T-helper 2 cell treated with Interferon-gamma antibody and Interleukin-4, amounts not matched to agents 100 ng/mL and 5 ng/mL, for 36 hours (primary cell): Measurements from ENCODE around the gene FBXO21. TPM values are rescaled to one million over a fixed set of nuclear protein-coding genes. Genes with fewer than 3 reads are reported as not detected.
"Not testable (repeated sequence)": the region's sequence is repeated elsewhere in the genome, so short reads cannot be mapped to it uniquely, and the experiment has no call there.

ENCODE experiments used
- intact Hi-C: fragments of 100-400 bp; cut with micrococcal nuclease; formaldehyde crosslinking; loops from one replicate; pipeline ENCODE4 v1.15.1; 2023
- total RNA-seq: library from RNA; stranded (reverse); gene quantifications from 2 replicates; pipeline ENCODE4 v1.2.3, GENCODE V29; 2022

FBXO21 gene, protein sequence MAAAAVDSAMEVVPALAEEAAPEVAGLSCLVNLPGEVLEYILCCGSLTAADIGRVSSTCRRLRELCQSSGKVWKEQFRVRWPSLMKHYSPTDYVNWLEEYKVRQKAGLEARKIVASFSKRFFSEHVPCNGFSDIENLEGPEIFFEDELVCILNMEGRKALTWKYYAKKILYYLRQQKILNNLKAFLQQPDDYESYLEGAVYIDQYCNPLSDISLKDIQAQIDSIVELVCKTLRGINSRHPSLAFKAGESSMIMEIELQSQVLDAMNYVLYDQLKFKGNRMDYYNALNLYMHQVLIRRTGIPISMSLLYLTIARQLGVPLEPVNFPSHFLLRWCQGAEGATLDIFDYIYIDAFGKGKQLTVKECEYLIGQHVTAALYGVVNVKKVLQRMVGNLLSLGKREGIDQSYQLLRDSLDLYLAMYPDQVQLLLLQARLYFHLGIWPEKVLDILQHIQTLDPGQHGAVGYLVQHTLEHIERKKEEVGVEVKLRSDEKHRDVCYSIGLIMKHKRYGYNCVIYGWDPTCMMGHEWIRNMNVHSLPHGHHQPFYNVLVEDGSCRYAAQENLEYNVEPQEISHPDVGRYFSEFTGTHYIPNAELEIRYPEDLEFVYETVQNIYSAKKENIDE
- 25.6 TPM in 2 replicates for total RNA-seq

DNA sequence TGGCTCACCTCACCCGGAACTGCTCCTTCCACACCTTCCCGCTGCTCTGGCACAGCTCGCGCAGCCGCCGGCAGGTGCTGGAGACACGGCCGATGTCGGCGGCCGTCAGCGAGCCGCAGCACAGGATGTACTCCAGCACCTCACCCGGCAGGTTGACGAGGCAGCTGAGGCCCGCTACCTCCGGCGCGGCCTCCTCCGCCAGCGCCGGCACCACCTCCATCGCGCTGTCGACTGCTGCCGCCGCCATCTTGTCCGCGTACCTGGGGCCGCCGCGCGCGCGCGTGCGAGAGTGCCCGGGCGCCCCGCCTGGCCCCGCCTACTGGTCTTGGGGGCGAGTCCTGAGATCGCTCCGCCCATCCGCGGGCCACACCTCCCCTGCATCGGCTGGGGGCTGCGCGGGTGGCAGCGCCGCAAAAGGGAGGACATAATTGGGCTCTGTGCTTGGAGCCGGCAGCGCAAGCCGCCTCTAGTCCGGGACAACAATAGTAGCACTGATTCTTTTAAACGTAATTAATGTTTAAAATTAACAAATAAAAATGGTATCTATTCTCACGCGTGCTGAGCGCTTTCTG lies at the start of gene FBXO21:
Gene FBXO21, minus strand, starts transcription at position 261 of the 572 bp plus-strand sequence. Its CDS starts 14 bp downstream, at position 247.
- intact Hi-C loops, result loop anchor here (1.0 to 10.0 kb wide), 4 partner anchors 91 to 1185 kb away; partner anchors contain the start of genes RNFT2, SPRING1, SUDS3 and TAOK3

DNA sequence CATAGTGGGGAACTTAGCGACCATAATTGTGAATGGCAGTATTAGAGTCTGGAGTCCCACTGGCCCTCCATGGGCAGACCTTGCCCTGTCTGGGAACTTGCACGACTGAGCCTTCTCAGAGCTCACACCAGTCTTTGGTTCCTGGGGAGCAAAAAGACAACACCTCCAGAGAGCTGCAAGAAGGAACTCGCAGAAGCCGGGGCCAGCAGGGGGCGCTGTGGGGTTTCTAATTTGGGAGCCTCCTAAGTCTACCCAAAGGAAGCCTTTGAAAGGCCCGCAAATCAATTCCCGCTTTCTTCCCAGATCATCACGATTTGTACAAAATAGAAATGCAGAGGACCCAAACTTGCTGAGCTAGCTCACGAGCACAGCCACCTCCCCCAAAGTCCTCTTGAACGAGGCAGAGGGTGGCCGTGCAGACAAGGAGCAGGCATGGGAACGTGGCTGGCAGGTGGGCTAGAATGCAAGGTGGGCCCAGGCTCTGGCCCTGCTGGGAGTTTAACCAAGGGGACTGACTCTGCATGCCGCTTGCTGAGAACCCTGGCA lies 46.3 kb upstream of the FBXO21 start:
- intact Hi-C loops, result loop anchor here (2.0 kb wide), 1 partner anchor 350 kb away; no protein-coding TSS in a partner anchor

DNA sequence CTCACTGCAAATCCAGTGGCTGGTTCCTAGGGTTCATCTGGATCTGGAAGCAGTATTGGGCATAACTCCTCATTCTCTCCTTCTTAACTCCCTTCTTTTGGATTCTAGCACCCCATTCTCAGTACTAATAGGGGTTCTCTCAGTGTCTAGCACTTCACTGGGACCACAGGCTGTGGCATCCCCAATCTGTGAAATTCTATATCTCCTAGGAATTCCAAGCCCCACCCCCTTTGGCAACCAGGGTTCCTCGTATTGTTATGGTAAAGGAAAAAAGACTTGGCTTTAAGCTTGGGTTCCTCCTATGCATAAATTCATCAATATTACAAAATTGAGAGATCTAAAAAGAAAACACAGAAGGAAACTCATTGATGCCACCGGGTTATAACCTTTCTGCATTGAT lies 45.0 kb upstream of the FBXO21 start:
- intact Hi-C loops, result no loop called here

DNA sequence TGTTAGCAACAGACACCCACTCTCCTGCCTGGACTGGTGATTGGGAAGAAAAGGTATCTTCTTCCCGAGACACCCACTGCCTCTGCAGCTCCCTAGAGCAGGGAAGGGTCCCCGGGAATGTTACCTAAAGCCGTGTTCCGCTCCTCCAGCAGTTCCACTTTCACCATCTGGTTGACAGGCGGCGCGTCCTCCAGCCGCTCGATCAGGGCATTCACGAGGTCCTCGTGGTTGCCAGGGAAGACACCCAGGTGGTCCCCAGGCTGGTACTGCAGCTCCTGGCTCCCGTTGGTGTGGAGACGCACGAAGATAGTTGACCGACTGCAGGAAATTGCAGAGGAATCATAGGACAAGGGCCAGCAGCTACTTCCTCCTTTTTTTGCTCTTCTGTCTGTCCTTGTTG lies 44.2 kb upstream of the FBXO21 start:
- intact Hi-C loops, result no loop called here

DNA sequence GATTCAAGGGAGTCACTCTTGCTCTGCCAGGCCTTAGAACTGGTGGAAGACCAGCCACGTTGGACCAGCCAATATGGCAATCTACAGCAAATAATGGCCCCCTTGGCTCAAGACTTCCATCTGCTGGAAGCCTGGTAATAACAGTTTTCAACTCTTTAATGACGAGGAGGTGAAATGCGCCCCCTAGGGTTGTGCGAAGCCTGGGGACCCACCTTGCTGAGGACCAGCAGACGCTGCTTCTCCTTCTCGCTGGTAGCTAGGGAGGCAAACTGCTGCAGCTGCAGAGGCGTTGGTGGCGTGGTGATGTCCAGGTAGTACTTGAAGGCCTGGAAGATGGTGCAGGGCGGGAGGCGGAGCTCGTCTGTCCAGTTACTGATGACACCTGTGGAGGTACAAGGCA lies 41.5 kb upstream of the FBXO21 start:
- intact Hi-C loops, result no loop called here

DNA sequence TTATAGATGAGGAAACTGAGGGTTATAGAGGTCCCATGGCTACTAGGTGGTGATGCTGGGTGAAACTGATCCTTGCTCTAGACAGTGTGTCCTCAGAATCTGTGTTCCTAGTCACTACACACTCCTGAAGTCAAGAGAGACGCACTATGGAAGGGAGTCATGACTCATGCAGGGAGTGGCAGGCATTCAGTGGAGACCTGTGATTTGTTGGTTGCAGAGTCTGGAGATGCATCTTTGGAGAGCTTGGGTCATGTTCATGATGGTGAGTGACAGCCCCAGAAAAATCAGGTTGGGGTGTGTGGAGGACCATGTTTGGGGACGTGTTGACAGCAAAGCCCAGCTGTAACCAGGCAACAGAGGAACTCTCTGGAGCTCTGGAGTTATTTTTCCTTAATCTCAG lies 38.0 kb upstream of the FBXO21 start:
- intact Hi-C loops, result no loop called here

DNA sequence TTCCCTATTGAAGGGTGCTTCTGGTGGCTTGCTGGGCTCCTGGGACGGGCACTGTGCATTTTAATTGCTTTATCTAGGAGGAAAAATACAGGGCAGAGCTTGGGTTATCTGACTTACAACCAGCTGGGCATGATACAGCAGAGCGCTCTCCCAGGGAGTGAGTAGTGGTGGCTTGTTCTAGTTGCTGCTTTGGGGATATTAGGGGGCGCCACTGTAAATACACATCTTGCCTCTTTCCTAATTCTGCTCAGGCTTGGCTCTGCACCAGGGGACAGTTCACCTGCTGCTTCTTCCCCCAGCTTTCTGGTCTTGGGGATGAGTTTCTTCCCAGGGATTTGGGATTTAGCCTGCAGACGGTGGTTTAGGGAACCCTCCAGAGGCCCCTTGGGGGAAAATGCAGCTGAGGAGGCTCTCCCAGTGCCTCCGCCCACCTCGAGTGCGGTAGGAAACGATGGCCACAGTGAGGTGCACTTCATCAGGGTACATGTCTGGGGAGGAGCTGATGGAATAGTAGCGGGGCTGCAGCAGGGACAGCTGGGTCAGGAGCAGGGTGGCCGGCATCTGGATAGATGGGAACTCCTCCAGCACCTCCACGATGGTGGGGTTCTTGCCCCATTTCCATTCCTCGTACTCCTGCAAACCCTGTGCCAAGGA lies 36.9 kb upstream of the FBXO21 start:
- intact Hi-C loops, result no loop called here

DNA sequence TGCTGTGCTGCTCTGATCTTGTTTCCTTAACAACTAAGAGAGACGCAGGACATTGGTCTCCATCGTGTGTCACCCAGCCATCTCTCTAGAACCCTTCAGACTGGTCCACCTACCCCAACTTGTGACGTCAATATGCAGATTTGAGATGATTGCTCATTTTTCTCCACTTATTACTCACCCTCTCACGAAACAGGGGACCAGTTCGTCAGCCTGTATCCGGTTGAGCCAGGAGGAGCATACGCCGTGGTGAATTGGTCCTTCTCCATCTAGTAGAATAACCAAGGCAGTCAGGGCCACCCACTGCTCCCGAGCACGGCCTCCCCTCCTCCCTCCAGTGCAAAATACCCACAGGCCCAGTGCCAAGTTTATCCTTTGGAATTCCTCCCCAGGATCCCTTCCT lies 36.2 kb upstream of the FBXO21 start:
- intact Hi-C loops, result no loop called here

DNA sequence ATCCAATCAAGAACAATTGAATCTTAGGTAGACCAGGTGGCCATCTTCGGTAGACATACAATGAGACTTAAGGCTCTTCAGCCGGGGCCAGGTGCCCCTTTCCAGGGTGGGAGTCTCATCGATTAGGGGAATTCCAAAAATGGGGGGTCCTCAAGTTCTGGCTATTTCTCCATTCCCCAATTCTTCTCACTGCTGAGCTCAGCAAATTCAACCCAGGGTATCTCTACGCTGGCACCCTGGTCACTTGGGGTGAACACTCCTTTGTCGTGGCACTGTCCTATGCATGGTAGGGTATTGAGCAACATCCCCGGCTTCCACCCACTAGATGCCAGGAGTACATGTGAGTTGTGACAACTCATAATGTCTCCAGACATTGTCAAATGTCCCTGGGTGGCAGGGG lies 34.9 kb upstream of the FBXO21 start:
- intact Hi-C loops, result no loop called here

DNA sequence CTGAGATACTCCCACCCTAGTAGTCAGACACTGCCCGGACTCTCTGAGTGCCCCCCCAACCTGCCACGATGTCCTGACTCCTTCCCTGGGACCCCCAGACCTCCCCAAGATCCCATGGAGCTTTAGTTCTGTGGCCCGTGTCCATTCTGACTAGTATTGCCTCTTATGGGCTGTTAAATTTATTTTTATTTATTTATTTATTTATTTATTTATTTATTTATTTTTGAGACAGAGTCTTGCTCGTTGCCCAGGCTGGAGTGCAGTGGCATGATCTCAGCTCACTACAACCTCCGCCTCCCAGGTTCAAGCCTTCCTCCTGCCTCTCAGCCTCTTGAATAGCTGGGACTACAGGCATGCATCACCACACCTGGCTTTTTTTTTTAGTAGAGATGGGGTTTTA lies 30.7 kb upstream of the FBXO21 start:
- intact Hi-C loops, result not testable (repeated sequence)

DNA sequence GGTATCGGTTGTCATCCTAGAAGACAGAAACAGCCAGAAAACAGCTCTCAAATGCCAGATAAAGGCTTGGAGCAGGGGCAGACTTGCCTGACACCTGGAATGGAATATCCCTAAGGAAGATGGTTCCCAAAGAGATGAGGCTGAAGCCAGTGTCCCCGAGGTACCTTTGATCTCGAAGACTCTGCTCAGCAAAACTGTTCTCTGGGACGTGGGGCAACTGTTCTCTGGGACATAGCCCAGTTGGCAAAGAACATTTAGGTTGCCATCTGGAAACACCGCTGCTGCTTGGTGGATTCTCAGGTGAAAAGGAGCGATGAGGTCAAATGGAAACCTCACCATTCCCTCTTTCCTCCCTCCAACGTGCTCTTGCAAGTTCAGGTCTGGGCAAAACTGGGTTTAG lies 27.9 kb upstream of the FBXO21 start:
- intact Hi-C loops, result no loop called here

DNA sequence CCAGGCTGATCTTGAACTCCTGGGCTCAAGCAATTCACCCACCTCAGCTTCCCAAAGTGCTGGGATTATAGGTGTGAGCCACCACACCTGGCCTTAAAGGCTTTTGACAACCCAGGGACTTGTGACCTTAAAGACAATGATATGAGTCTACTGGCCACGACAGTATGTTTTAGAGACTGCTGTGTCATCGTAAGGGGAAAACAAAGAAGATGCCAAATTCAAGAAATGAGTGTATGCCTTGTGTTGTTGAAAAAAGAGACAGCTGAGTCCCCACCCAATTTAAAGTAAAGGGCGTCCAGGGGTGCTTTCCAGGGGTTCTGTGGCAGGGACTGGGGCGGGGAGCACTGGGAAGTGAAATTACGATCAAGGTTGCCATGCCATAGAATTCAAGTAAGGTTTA lies 26.4 kb upstream of the FBXO21 start:
- intact Hi-C loops, result no loop called here

DNA sequence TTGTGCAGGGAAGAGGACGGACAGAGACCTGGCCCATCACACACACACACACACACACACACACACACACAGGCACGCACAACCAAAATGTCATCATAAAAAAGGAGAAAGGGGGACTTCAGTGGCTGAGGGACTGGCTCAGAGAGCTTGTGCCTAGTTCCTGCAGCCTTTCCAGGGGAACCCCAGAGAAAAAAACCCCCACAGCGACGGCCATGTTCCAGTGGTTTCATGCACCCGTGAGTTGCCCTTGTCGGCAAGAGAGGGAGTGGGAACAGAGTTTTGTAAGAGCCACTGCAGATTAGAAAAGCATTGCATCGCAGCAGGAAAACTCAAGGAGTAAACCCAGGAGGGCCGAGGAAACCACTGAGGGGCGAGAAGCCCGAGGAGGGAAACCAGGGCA lies 24.5 kb upstream of the FBXO21 start:
- intact Hi-C loops, result no loop called here

DNA sequence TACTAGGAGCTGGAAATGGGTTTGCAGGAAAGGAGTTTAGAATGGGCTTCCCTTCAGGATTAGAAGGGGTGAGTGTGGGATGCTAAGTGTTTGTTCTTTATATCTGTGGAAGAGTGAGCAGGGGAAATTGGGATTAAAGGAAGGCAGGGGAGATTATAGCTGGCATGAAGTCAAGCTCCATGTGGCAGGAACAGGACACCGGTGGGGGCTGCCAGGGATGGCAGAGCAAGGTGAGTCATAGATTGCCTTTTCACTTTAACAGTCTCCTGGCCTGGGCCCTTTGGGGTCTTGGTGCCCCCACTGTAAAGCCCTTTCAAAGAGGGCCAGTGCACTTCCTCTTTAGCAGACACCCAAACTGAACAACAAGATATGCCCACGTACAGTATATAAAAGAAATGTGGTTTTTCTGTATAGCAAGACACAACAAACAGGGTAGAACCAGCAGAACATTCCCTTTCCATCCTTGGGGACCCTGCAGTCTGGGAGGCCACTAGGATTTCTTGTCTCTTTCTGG lies 23.1 kb upstream of the FBXO21 start:
- intact Hi-C loops, result loop anchor here (2.0 kb wide), 1 partner anchor 623 kb away; no protein-coding TSS in a partner anchor

DNA sequence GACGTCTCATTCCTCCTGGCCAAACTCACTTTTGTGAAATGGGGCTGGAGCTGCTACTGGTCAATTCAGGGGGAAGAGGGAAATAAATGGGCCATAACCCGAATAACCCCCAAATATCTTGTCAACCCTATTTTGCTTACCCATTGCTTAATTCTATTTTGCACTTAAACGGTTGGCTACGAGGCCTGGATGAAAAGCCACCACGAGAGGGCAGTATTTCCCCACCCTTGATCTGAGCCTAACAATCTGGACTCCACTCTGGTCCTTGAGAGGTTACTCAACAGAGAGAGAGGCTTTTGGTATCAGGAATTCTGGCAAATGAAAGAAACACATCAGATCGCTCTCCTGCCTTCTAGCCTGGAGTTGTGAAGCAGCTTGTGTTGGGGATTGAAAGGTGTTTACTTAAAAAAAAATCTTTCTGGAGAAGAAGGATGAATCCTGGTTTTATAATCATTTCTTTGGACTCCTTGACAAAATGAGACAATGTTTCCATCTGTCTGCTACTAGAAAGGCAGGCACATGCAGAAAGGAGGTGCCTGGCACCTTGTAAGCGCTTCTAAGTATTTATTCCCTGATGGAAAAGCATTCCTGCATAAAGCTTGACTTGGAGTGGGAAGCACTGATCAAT lies 22.4 kb upstream of the FBXO21 start:
- intact Hi-C loops, result loop anchor here (2.0 kb wide), 1 partner anchor 624 kb away; no protein-coding TSS in a partner anchor

DNA sequence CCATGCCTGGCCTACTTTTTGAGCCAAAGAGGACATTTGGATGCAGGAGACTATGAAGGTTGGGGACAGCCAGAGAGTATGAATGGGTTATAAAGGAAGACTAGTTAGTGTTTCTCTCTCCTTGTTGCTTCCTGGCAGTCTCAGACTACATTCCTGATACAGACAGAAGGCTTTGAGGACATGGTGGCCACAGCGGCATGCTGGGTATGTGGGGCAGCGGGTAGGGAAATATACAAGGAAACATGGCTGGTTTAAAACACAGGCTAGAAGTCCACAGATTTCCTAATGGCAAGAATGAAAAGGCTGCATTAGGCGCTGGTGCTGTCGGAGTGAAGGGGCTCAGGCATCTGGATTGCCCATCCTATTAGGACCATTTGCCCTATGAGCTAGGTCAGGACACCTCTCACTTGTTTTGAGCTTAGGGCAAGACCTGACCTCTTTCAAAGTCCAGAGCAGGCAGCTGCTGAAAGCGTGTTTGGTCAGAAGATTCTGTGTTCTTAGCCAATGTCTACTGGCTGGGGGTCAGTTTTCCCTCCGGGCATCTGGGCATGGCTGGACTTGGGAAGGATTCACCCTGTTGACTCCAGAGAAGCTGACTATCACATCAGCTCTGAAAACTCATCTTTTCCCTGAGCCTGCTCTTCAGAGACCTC lies 20.1 kb upstream of the FBXO21 start:
- intact Hi-C loops, result no loop called here

DNA sequence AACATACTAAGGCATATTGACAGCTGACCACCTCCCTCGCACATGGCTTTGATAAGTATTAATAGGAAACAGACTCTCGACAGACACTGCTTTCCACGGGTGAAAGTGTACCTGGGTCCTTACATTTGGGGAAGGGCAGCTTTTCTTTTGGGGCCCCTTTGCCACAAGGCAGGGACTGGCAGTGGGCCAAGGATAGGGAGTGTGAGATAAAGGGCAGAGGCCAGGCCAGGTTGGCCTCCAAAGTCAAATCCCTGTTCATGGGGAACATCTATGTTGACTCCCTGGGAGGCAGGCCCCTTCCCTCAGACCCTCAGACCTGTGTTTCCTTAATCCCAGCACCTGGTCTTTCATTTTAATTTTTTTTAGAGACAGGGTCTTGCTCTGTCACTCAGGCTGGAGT lies 19.4 kb upstream of the FBXO21 start:
- intact Hi-C loops, result no loop called here

DNA sequence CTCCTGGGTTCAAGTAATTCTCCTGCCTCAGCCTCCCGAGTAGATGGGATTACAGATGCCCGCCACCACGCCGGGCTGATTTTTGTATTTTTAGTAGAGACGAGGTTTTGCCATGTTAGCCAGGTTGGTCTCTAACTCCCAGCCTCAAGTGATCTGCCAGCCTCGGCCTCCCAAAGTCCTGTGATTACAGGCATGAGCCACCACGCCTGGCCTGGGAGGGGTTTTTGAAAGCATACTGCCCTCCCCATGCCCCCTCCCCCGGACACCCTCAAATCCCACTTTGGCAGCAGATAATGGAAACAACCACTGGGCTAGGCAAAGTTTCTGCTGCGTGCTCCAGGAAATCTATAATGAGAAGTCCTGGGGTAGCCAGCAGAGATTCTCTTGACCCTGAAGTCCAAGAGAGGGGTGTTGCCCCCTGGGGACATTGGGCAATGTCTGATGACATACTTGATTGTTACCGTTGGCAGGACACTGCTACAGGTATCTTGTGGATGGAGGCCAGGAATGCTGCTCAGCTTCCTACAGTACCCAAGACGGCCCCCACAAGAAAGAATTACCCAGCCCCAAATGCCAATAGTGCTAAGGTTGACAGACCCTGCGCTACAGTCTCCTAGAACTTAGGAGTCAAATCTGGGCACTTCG lies 18.7 kb upstream of the FBXO21 start:
- intact Hi-C loops, result no loop called here

DNA sequence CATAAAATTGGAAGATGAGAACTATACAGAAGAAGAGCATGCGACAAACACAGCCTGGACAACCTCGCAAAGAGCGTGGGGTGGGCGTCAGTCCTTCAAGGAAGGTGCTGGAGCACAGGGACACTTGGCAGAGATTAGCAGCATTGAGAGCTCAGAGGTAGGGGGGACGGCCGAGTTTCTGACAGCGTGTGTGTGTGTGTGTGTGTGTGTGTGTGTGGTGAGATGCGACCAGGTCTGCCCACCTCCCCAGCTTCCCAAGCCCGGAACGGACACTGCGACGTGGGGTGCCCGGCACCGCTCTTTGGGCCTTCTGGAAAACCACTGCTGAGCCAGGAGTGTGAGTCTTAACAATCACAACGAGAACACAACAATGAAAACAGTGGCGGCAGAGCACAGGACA lies 17.9 kb upstream of the FBXO21 start:
- intact Hi-C loops, result no loop called here

DNA sequence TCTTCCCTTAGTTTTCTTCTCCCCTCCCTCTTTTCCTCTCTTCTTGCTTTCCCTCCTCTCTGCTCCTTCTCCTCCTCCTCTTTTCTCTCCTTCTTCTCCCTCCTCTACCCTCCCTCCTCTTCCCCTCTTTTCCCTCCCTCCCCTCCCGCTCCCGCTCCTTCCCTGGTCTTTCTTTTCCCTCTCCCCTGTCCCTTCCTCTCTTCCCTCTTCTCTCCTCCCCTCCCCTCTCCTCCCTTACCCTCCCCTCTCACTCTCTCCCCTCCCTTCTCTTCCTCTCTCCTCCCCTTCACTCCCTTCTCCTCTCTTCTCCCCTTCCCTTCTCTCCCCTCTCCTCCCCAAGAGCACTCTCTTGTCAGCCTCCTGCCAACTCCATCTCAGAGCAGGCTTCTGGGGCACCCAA lies 17.4 kb upstream of the FBXO21 start:
- intact Hi-C loops, result no loop called here
